HG03175 (cell line): ENCODE measurements around the gene MLLT10.
"Not testable (repeated sequence)": the region's sequence is repeated elsewhere in the genome, so short reads cannot be mapped to it uniquely, and the experiment has no call there.

Experiments used
- ATAC-seq: cut with Tn5 transposase; IDR thresholded peaks from one replicate; pipeline ENCODE4 v1.9.1; 2021; ENCODE audit warnings: mild to moderate bottlenecking, moderate library complexity; ENCODE audit not compliant: unreplicated experiment

Gene MLLT10

GRCh38 chr10:21692916-21693315 lies 158.9 kb downstream of the MLLT10 start:
- no peak for ATAC-seq

GRCh38 chr10:21693418-21693817 lies 159.4 kb downstream of the MLLT10 start:
- ATAC-seq = no peak

- no peak for ATAC-seq
Observed at GRCh38 chr10:21694631-21695030, 160.6 kb downstream of the MLLT10 start.

- no peak for ATAC-seq
Observed at GRCh38 chr10:21696302-21696701, 162.3 kb downstream of the MLLT10 start.

- ATAC-seq = no peak
Observed at GRCh38 chr10:21699575-21699974, 165.5 kb downstream of the MLLT10 start.

- no peak for ATAC-seq
Observed at GRCh38 chr10:21700474-21700873, 166.4 kb downstream of the MLLT10 start.

GRCh38 chr10:21702633-21703111 lies 168.6 kb downstream of the MLLT10 start:
- ATAC-seq = peak; percentile 84

GRCh38 chr10:21705142-21705827 lies 171.3 kb downstream of the MLLT10 start:
- ATAC-seq = no peak

- no peak for ATAC-seq
Observed at GRCh38 chr10:21705828-21706176, 171.8 kb downstream of the MLLT10 start.

- no peak for ATAC-seq
Observed at GRCh38 chr10:21707498-21707897, 173.5 kb downstream of the MLLT10 start.

GRCh38 chr10:21712975-21713374 lies 178.9 kb downstream of the MLLT10 start:
- ATAC-seq = no peak

- no peak for ATAC-seq
Observed at GRCh38 chr10:21715531-21716195, 181.6 kb downstream of the MLLT10 start.

GRCh38 chr10:21717437-21718054 lies 183.5 kb downstream of the MLLT10 start:
- ATAC-seq = not testable (repeated sequence)

- ATAC-seq = no peak
Observed at GRCh38 chr10:21719502-21719901, 185.5 kb downstream of the MLLT10 start.

- ATAC-seq = no peak
Observed at GRCh38 chr10:21720090-21720489, 186.1 kb downstream of the MLLT10 start.

GRCh38 chr10:21721000-21721665 lies 187.1 kb downstream of the MLLT10 start:
- ATAC-seq = no peak

- no peak for ATAC-seq
Observed at GRCh38 chr10:21722209-21722608, 188.2 kb downstream of the MLLT10 start.

GRCh38 chr10:21724020-21724589 lies 190.1 kb downstream of the MLLT10 start:
- no peak for ATAC-seq

- ATAC-seq = peak; percentile 94
Observed at GRCh38 chr10:21724687-21725367, 190.8 kb downstream of the MLLT10 start.

GRCh38 chr10:21726601-21727225 lies 192.7 kb downstream of the MLLT10 start:
- no peak for ATAC-seq
